Tibial nerve (tissue), 4 donors: ENCODE measurements around the gene CARS2.
A peak's percentile ranks its signal among the peaks of the same experiment; 100 is the strongest.

Source experiments
- EP300 ChIP-seq, 2 donors: sonication (generic); formaldehyde crosslinking; IDR thresholded peaks; one replicate each; pipeline ENCODE4 v1.6.1; 2017; ENCODE audit warnings: antibody characterized with exemption in 2 of 2, mild to moderate bottlenecking in 1 of 2
- TF ChIP-seq, protein P1 (sequence below), 5 experiments: fragments of 200-600 bp in 3 of 5; fragments of 450-650 bp in 2 of 5; sonication (generic) in 3 of 5; IDR thresholded peaks; one replicate each; pipeline ENCODE4 v1.5.1; 2016 to 2019; ENCODE audit warnings: antibody characterized with exemption in 5 of 5, mild to moderate bottlenecking in 3 of 5, moderate library complexity in 2 of 5

DNA sequence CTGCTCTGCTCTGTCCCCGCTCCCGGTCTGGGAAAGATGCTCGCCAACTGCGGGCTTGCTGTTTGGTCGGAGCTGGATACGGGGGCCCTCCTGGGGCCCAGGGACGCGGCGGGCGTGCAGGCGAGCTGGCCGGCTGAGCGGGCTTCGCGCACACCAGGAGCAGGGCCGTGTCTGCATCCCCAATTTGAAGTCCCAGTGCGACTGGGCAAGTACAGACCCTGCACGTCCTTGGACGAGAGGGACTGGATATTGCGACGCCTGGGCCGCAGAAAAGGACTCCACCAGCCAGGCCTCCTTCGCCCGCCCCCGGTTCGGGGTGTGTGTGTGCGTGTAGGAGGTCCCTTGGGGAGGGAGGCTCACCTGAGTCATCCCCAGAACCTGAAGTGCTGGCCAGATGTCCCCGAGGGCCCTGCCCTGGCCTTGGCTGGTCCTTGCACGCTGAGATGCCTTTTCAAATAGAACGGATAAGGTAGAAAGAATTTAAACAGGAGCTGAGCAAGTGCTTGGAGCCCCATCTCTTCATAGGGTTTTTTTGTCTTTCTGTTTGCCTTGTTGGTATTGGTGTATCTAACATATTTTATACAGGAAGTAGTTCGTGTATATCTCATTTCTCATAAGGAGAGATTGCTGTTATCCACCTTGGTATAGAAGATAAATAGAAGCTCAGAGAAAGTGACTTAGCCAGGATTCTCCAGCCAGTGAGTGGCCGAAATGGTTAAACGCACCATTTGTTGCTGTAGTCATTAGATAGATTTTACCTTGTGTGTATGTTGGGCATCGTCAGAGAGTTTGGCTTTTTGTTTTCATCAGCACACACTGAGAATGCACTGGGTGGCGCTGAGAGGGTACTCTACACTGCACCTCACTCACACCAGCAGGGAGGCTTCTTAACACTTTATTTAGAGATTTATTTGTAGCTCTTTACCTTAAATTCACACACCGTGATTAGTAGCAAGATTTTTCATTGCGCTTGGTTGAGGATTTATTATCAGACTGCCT, 89.5 kb downstream of the CARS2 start:
- peak in 1 of 2 donors; percentile 28 for TF ChIP-seq EP300 (IDR thresholded peaks at IDR 0.05)
- TF ChIP-seq, protein P1, sequence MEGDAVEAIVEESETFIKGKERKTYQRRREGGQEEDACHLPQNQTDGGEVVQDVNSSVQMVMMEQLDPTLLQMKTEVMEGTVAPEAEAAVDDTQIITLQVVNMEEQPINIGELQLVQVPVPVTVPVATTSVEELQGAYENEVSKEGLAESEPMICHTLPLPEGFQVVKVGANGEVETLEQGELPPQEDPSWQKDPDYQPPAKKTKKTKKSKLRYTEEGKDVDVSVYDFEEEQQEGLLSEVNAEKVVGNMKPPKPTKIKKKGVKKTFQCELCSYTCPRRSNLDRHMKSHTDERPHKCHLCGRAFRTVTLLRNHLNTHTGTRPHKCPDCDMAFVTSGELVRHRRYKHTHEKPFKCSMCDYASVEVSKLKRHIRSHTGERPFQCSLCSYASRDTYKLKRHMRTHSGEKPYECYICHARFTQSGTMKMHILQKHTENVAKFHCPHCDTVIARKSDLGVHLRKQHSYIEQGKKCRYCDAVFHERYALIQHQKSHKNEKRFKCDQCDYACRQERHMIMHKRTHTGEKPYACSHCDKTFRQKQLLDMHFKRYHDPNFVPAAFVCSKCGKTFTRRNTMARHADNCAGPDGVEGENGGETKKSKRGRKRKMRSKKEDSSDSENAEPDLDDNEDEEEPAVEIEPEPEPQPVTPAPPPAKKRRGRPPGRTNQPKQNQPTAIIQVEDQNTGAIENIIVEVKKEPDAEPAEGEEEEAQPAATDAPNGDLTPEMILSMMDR (IDR thresholded peaks at IDR 0.05), result no peak
